Posterior vena cava (tissue), 2 donors: Measurements from ENCODE around the gene PLD3. TPM values are rescaled to one million over a fixed set of nuclear protein-coding genes. Genes with fewer than 3 reads are reported as not detected.

Source experiments
- DNase-seq: peaks from one replicate; pipeline ENCODE4 v3.0.0-alpha.2; 2020; ENCODE audit warnings: low spot score
- intact Hi-C, 2 donors: fragments of 100-400 bp; cut with DNase I; formaldehyde crosslinking; loops; one replicate each; pipeline versions ENCODE4 v1.14.1 to v1.14.2; 2022 to 2023
- microRNA-seq, 2 donors: library from miRNA; unstranded; fragments of <30 nt; microRNA quantifications; one replicate each; pipeline ENCODE4 v1.2.0, GENCODE V29; 2020 to 2021; ENCODE audit warnings: borderline microRNAs expressed in 2 of 2
- total RNA-seq, 2 donors: library from RNA; stranded (reverse); fragmentation: NEBNext Ultra II Directional; extraction: Animal tissue kit (Norgen Biotek cat#: 25700); gene quantifications; one replicate each; pipeline ENCODE4 v1.2.1, GENCODE V29; 2021
- donor health status: DM: yes; HTN: yes; CAD: no.
- donor health status: DM: yes; HTN: yes; CAD: no.

Gene PLD3
- total RNA-seq, 2 donors from 2014 or later: 153 to 281 TPM

GRCh38 chr19:40419780-40420179 lies 71.3 kb downstream of the PLD3 start:
- DNase-seq: no peak
- intact Hi-C loops: no loop called here

DNA sequence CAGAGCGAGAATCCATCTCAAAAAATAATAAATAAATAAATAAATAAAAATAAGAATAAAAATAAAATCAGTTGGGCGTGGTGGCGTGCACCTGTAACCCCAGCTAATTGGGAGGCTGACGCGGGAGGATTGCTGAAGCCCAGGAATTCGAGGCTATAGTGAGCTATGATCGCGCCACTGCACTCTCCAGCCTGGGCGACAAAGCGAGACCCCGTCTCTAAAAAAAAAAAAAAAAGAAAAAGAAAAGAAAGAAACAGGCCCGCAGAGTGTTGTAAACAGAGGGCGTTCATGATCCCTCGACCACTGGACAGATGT lies 71.9 kb downstream of the PLD3 start:
- DNase-seq: no peak
- intact Hi-C loops: no loop called here

DNA sequence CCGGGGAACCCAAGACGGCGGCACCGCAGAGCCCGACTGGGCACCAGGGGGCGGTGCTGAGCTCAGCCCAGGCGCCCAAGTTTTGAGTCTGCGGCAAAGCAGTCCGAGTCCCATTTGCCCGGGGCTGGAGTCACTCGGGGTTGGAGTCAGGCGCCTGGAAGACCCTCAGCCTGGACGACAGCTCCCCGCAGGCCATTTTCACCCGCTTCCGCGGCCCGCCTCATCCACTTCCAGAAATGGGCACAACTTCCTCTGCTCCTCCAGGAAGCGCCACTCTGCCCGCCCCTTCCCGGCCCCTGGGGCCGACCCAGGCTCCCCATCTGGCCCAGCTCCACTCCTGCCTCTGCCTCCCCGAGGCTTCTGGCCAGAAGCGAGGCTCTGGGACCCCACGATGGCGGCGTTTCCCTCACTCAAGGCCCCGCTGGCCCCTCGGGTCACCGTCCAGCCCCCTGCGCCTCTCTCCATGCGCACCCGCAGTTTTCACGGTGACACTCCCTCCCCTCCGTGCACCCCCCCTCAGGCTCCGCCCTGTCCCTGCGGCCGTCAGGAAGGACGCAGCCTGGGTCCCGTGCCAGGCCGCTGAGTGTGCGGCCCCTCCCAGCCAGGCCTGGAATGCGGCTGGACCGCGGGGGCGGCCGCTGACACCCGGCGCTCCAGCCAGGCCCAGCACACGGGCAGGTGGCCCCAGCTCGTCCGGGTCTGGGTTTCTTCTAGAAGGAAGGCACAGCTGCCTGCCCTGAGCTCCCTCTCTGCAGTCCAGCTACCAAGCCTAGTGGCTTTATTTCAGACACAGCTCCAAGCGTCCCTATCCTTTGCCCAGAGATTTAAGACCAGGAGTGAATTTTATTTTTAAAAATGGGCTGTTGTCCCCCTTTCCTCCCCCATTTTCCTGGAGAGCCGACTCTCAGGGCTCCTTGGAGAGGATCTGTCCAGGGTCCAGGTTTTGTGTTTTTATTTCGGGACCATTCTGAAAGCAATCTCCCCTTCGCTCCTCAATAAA lies 72.6 kb downstream of the PLD3 start:
- DNase-seq: peak; percentile 98
- intact Hi-C loops: no loop called here

- no peak for DNase-seq
- intact Hi-C loops: no loop called here
Measured at GRCh38 chr19:40421993-40422747, 73.7 kb downstream of the PLD3 start.

- no peak for DNase-seq
- intact Hi-C loops: no loop called here
Measured at GRCh38 chr19:40422748-40423566, 74.5 kb downstream of the PLD3 start.

DNA sequence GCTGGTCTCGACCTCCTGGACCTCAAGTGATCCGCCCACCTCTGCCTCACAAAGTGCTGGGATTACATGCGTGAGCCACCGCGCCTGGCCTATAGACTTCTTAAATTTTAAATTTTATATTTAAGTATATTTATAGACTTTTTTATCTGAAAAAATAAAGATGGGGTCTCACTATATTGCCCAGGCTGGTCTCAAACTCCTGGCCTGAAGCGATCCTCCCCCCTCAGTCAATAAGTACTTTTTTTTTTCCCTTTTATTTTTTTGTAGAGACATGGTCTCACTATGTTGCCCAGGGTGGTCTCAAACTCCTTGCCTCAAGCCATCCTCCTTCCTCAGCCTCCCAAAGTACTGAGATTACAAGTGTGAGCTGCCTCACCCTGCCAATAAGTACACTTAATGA lies 75.4 kb downstream of the PLD3 start:
- intact Hi-C loops: no loop called here
- no peak for DNase-seq

DNA sequence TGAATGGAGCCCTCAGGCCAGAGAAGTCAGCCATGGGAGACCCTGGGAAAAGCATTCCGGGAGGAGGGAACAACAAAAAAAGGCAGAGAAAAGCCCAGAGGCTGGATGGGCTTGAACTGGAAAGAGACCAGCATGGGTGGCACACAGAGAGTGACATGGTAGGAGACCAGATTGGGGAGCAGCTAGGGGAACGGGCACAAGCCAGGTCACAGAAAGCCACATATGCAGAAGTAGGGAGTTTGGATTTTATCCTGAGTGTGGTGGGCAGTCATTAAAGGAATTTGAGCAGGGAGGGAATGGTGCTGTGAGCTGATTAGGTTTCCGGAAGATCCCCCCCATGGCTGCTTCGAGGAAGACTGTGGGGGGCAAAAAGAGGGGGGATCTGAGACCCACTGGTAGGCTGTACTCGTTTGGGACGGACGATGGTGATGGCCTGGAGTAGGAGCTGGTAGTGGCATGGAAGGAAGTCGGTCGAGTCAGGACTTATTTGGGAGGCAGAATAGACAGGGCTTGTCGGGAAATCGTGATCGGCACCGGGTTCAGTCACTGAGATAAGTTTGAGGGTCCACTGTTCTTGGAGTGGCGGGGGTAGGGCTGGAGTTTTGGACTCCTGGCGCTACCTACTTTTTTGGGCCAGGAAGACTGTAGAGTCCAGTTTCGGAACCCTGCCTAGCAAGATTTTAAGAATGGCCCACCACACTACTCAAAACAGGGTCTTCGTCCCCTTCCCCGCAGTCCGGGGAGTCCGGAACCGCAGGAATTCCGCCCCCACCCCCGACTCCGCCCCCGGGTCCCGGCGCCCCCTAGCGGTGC lies 76.3 kb downstream of the PLD3 start:
- DNase-seq: no peak
- intact Hi-C loops: no loop called here

GRCh38 chr19:40425450-40426287 lies 77.2 kb downstream of the PLD3 start, which contains the start of gene SERTAD1:
Gene SERTAD1 (minus strand): TSS chr19:40425992. CDS start chr19:40423546, 2,446 bp downstream.
- DNase-seq: peak; percentile 100
- intact Hi-C loops: no loop called here

Small RNAs within 50 kb of the gene (microRNA-seq; reads per million reads assigned to microRNA genes)
- 0 reads per million in 2 donors for gene MIR6796

Other genes with a start within 250 kb of the PLD3 start
- 10 to 100 TPM; 16.9 to 21.5 TPM for gene MAP3K10, start 157.3 kb upstream of the PLD3 start, total RNA-seq
- gene TTC9B, start 130.3 kb upstream of the PLD3 start, total RNA-seq: not detected
- gene CCNP, start 122.0 kb upstream of the PLD3 start, total RNA-seq: under 1 TPM in 1 of 2 donors, not detected in 1; 0.42 TPM
- 10 to 100 TPM; 80.4 to 85.1 TPM for gene AKT2, start 63.4 kb upstream of the PLD3 start, total RNA-seq
- gene C19orf47, start 298 bp upstream of the PLD3 start, total RNA-seq: 10 to 100 TPM; 13.2 to 16.9 TPM
- gene HIPK4, start 41.5 kb downstream of the PLD3 start, total RNA-seq: under 1 TPM in 1 of 2 donors, not detected in 1; 0.29 TPM
- 1 to 10 TPM; 3.4 to 3.5 TPM for gene PRX, start 64.7 kb downstream of the PLD3 start, total RNA-seq
- gene SERTAD1, start 77.3 kb downstream of the PLD3 start, total RNA-seq: 10 to 100 TPM; 12.2 to 16.2 TPM
- gene SERTAD3, start 95.6 kb downstream of the PLD3 start, total RNA-seq: 10 to 100 TPM; 33.8 to 48.6 TPM
- 10 to 100 TPM; 77.4 to 88.1 TPM for gene BLVRB, start 117.0 kb downstream of the PLD3 start, total RNA-seq
- 1 to 10 TPM; 1.7 to 2.7 TPM for gene SPTBN4, start 118.3 kb downstream of the PLD3 start, total RNA-seq
- 10 to 100 TPM; 43.8 to 45.3 TPM for gene SHKBP1, start 228.2 kb downstream of the PLD3 start, total RNA-seq